ENCODE results near the gene PGPEP1.
"Not testable (repeated sequence)": the region's sequence is repeated elsewhere in the genome, so short reads cannot be mapped to it uniquely, and the experiment has no call there.

Gene PGPEP1

DNA sequence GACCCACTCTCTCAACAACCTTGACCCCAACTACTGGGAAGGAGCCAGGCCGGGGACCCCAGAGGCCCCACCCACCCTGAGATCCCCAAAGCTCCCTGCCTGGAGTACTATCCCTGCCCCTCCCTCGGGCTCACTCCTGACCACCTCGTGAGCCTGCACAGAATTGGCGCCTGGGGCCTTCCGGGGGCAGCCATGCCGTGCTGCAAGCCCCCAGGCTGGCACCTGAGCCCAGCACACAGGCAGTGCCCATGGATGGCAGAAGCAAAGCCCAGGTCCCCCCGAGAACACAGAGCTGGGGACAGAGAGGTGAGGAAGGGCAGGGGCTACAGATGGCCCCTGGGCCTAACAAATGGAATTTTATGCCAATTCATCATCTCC is 31.5 kb upstream of the PGPEP1 start:
- DNase-seq, result no peak

DNA sequence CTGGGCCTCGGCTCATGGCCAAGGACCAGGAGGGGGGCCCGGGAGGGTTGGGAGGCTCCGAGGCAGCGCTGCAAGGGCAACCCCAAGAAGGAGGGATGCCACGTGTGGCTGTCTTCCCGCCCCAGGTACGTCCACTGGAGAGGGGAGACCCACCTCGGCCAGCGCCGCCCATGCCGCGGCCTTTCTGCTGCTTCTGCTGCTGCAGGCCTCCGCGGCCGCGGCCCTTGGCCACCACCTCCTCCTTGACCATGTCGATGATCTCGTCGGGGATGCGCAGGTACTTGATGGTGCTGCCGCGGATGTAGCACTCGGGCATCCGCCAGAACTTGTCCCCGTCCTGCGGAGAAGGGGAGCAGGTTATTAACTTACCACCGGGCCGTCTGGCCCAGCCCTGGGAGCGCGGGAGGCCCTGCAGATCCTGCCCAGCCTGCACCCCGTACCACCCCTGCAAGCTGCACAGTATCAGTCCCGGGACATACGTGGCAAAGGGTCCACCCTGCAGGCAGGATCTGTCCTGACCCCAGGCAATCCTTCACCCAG is 30.8 kb upstream of the PGPEP1 start:
- no peak for DNase-seq

DNA sequence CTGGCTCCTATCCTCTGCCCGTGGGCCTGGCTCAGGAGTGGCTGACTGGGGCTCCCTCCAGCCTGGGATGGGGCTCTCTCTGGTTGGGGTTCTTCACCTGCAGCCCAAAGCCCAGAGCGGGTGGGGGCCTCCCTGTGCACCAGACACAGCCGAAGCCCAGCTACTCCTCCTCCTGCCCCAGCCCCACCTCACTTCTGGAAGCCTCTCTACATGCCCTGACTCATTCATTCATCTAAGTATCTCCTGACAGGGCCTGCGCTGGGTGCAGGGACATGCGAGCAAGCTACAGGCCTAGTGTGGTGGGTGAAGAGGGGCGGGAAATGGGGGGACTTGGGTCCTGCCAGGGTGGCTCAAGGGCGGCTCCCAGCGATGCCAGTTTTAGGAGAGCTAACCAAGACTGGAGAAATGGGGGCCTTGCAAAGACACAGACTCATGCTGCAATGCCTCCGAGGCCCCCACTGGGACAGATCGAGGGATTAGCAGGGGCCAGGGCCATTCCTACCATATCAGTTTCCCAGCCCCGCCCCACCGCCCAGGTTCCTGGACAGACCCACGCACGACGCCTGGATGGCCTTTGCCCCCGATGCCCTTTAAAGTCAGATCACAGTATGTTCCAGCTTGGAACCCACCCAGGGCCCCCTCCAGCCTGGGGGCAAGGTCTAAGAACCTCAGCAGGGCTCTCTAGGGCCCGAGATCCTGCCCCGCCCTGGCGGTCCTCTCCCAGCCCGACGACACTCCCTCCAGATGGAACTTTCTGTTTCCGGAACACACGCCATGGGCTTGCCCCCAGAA is 30.1 kb upstream of the PGPEP1 start:
- no peak for DNase-seq

DNA sequence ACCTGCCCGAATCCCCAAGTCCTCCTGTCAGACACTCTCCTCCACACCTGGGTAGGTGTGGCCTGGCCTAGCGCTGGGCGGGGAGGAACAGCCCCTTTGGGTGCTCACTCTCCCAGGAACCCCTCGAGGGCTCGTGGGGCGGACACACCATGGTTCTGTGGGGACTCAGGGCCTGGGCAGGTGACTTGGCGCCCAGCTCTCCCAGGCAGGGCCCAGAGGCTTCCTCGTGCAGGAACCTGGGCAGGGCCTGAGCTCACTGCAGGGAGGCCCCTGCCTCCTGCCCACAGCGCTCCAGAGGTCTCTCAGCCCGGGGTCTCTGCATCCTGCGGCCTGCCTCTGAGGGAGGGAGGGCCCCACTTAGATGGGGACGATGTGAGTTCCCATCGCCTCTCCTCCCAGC is 29.4 kb upstream of the PGPEP1 start:
- DNase-seq, result no peak

GRCh38 chr19:18311502-18312091 is 28.8 kb upstream of the PGPEP1 start:
- DNase-seq, result no peak

GRCh38 chr19:18312092-18312534 is 28.3 kb upstream of the PGPEP1 start:
- DNase-seq, result no peak

DNA sequence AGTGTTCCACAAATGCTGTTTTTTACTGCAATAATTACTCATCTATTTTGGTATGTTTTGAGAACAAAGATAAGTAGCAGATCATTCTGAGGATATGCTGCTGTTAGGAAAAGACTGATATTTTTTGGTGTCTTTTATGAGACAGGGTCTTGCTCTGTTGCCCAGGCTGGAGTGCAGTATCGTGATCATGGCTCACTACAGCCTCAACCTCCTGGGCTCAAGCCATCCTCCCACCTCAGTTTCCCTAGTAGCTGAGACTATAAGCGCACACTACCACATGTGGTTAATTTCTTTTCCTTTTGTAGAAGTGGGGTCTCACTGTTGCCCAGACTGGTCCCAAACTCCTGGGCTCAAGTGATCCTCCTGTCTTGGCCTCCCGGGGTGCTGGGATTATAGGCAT is 27.0 kb upstream of the PGPEP1 start:
- no peak for DNase-seq

GRCh38 chr19:18317961-18318800 is 22.2 kb upstream of the PGPEP1 start:
- peak; percentile 71 for DNase-seq

GRCh38 chr19:18319591-18320135 is 20.7 kb upstream of the PGPEP1 start:
- no peak for DNase-seq

- DNase-seq, result no peak
Measured at GRCh38 chr19:18320865-18321733, 19.3 kb upstream of the PGPEP1 start.

- DNase-seq, result peak; percentile 60
Measured at GRCh38 chr19:18321734-18322102, 18.7 kb upstream of the PGPEP1 start.

DNA sequence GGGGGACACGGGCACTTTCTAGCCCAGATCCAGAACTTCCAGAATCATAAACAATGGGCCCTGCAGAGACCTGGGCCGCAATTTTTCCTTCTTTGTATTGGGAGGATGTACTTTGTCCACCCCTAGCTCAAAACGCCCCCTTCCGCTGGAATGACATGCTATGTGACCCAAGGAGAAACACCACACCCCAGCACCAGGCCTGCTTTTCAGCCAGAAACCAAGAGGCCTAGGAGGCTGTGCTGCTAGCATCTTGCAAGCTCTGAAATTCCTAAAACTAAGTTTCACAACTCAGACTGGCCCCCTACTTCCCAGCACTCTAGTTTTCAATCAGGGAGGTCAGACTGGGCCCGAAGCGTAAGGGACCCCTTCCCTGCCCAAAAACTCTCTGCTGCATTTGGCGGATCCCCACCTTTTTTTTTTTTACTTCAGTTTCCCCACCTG is 18.1 kb upstream of the PGPEP1 start:
- peak; percentile 76 for DNase-seq

DNA sequence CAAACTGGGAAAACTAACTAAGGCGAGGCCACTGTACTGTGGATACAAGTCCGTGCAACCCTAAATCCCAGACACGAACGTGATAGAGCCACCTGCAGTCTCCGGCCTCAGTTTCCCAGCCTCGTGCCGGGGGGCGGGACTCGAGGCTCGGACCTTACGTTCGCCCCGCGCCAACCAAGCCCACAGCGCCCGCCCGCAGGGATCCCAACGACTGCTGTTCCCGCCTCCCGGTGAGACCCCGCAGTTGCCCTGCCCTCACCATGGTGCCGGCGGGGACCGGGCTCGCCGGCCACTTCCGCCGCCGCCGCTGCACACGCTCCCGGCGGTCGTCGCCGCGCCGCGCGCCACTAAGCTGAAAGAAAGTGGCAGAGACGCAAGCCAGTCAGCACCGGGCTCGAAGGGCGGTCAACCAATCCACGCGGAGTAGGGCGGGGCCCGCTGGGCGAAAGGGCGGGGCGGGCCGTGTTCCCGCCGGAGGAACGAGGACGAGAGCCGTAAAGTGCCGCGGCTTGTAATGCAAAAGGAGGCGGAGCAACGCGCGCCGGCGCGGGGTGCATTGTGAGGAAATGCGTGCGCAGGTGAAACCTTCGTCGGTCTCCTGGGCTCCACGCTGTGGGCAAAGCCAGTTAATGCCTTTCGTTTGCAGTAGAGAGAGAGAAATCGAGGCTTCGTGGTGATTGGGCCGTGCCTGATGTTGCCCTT is 17.5 kb upstream of the PGPEP1 start, which contains the start of gene LSM4:
LSM4 (minus strand) TSS at position 318 of the 702 bp plus-strand sequence; CDS start at position 262, 56 bp downstream.
- peak; percentile 99 for DNase-seq

DNA sequence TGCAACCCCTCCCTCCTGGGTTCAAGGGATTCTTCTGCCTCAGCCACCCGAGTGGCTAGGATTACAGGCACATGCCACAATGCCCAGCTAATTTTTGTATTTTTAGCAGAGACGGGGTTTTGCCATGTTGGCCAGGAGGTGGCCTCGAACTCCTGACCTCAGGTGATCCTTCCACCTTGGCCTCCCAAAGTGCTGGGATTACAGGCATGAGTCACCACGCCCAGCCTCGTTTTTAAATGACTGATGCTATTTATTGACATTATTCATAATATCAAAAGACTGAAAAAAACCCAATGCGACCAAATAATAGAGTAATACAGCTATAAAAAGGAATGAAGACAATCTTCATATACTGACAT is 16.0 kb upstream of the PGPEP1 start:
- DNase-seq, result not testable (repeated sequence)

DNA sequence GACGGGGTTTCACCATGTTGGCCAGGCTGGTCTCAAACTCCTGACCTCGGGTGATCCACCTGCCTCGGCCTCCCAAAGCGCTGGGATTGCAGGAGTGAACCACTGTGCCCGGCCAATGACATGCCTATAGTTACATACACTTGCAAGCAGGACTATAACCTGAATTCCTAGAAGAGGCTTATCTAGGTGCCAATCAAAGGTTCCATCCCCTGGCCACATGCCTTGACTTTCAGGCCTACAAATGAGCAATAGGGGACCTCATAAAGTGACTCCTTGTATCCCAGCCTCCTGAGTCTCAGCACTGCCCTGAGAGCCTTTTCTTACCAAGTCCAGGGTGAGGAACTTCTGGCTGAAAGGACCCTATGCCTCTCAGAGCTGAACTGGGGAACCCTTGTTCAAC is 13.6 kb upstream of the PGPEP1 start:
- DNase-seq, result no peak

GRCh38 chr19:18328340-18329034 is 11.9 kb upstream of the PGPEP1 start:
- DNase-seq, result peak; percentile 85

DNA sequence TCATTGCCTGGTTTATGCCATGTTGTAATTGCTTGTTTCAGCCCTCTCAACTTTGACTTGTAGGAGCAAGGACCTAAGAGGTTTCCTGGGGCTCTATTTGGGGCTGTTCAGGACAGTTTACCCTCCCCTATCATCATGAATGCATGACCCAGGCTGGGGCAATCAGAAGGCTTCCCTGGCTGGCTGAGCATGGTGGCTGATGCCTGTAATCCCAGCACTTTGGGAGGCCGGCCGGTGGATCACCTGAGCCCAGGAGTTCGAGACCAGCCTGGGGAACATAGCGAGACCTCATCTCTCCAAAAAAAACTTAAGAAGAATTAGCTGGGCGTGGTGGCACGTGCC is 11.4 kb upstream of the PGPEP1 start:
- no peak for DNase-seq

DNA sequence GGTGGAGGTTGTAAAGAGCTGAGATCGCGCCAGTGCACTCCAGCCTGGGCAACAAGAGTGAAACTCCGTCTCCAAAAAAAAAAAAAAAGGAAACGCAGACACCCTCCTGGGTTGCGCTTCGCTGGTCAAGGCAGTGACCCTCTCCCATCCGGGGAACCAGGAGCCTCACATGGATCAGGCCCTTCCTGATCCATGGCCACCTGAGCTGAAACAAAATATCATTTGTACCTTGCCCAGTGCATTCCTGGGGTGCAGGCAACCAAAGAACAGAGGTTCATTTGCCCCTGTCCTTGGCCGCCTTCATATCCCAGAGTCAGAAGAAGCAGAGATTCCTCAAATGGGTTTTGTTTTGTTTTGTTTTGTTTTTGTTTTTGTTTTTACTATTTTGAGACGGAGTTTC is 9.5 kb upstream of the PGPEP1 start:
- DNase-seq, result no peak

- no peak for DNase-seq
Measured at GRCh38 chr19:18332917-18333530, 7.4 kb upstream of the PGPEP1 start.

DNA sequence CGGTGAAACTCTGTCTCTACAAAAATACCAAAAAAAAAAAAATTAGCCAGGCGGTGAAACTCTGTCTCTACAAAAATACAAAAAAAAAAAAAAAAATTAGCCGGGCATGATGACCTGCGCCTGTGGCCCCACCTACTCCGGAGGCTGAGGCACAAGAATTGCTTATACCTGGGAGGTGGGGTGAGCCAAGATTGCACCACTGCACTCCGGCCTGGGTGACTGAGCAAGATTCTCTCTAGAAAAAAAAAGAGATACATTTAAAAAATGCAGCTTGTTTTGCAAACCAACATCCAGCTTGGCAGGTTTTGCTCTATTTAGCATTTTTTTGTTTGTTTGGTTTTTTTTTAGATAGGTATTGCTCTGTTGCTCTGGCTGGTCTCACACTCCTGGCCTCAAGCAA is 6.7 kb upstream of the PGPEP1 start:
- no peak for DNase-seq

Data from stimulated activated CD8-positive, alpha-beta memory T cell treated with anti-CD3 and anti-CD28 coated beads, Interleukin-4, amount 100 ng/mL, for 48 hours (primary cell).